ENCODE results near the gene CDC42EP3. TPM values are rescaled to one million over a fixed set of nuclear protein-coding genes. Genes with fewer than 3 reads are reported as not detected.
A peak's percentile ranks its signal among the peaks of the same experiment; 100 is the strongest.

CDC42EP3 gene
- total RNA-seq, 1 experiment from 2014 or later = 29.4 TPM

GRCh38 chr2:37622450-37623100 is 48.9 kb downstream of the CDC42EP3 start:
- no TSS peak for BruUV-seq (replicated peaks)
- Mint-ChIP-seq H3K4me3 (ENCODE audit: low read depth, unreplicated experiment) (no peak overlapping the region), H3K9me3 (ENCODE audit: low read depth, unreplicated experiment) (peaks cover 4% of the 10 kb centered on the region), H3K27me3 (ENCODE audit: unreplicated experiment) (no peaks in the 10 kb centered on the region), H3K36me3 (ENCODE audit: insufficient read depth, unreplicated experiment) (no peaks in the 10 kb centered on the region), H3K4me1 (ENCODE audit: low read depth, unreplicated experiment) (peaks cover 12% of the 10 kb centered on the region), H3K27ac (ENCODE audit: unreplicated experiment) (peak overlapping the region; percentile 16)
- no peak for TF ChIP-seq CTCF (IDR thresholded peaks at IDR 0.05; ENCODE audit: unreplicated experiment)
- intact Hi-C loops (cut with micrococcal nuclease; ENCODE audit: unreplicated experiment) = no loop called here
- no peak for DNase-seq
- CTCF ChIA-PET = interaction anchor here (0.8 kb wide), 1 partner anchor 12 kb away, joined by 3 read pairs; no protein-coding TSS in a partner anchor

- no peak for DNase-seq
- Mint-ChIP-seq H3K27ac (ENCODE audit: unreplicated experiment) (no peak overlapping the region), H3K27me3 (ENCODE audit: unreplicated experiment) (no peaks in the 10 kb centered on the region), H3K4me3 (ENCODE audit: low read depth, unreplicated experiment) (no peak overlapping the region), H3K9me3 (ENCODE audit: low read depth, unreplicated experiment) (peaks cover 4% of the 10 kb centered on the region), H3K4me1 (ENCODE audit: low read depth, unreplicated experiment) (peaks cover 16% of the 10 kb centered on the region), H3K36me3 (ENCODE audit: insufficient read depth, unreplicated experiment) (no peaks in the 10 kb centered on the region)
- intact Hi-C loops (cut with micrococcal nuclease; ENCODE audit: unreplicated experiment) = no loop called here
- TF ChIP-seq CTCF (IDR thresholded peaks at IDR 0.05; ENCODE audit: unreplicated experiment) = no peak
- CTCF ChIA-PET = interaction anchor here (0.5 kb wide), 2 partner anchors 23 to 750 kb away, joined by 4 to 5 read pairs; no protein-coding TSS in a partner anchor
- no TSS peak for BruUV-seq (replicated peaks)
Observed at GRCh38 chr2:37621199-37621598, 50.2 kb downstream of the CDC42EP3 start.

GRCh38 chr2:37619959-37620300 is 51.5 kb downstream of the CDC42EP3 start:
- no peak overlapping the region for H3K27ac Mint-ChIP-seq (ENCODE audit: unreplicated experiment)
- no peaks in the 10 kb centered on the region for H3K27me3 Mint-ChIP-seq (ENCODE audit: unreplicated experiment)
- peaks cover 20% of the 10 kb centered on the region for H3K4me1 Mint-ChIP-seq (ENCODE audit: low read depth, unreplicated experiment)
- peaks cover 4% of the 10 kb centered on the region for H3K9me3 Mint-ChIP-seq (ENCODE audit: low read depth, unreplicated experiment)
- BruUV-seq (replicated peaks) = no TSS peak
- CTCF ChIA-PET = no interaction called here
- no peak overlapping the region for H3K4me3 Mint-ChIP-seq (ENCODE audit: low read depth, unreplicated experiment)
- H3K36me3 Mint-ChIP-seq (ENCODE audit: insufficient read depth, unreplicated experiment) = no peaks in the 10 kb centered on the region
- no peak for TF ChIP-seq CTCF (IDR thresholded peaks at IDR 0.05; ENCODE audit: unreplicated experiment)
- DNase-seq = no peak
- intact Hi-C loops (cut with micrococcal nuclease; ENCODE audit: unreplicated experiment) = no loop called here

GRCh38 chr2:37619230-37619958 is 52.0 kb downstream of the CDC42EP3 start:
- CTCF ChIA-PET = no interaction called here
- Mint-ChIP-seq H3K9me3 (ENCODE audit: low read depth, unreplicated experiment) (peaks cover 4% of the 10 kb centered on the region), H3K4me3 (ENCODE audit: low read depth, unreplicated experiment) (no peak overlapping the region), H3K27me3 (ENCODE audit: unreplicated experiment) (no peaks in the 10 kb centered on the region), H3K27ac (ENCODE audit: unreplicated experiment) (no peak overlapping the region), H3K4me1 (ENCODE audit: low read depth, unreplicated experiment) (peaks cover 20% of the 10 kb centered on the region), H3K36me3 (ENCODE audit: insufficient read depth, unreplicated experiment) (no peaks in the 10 kb centered on the region)
- no peak for DNase-seq
- no peak for TF ChIP-seq CTCF (IDR thresholded peaks at IDR 0.05; ENCODE audit: unreplicated experiment)
- no TSS peak for BruUV-seq (replicated peaks)
- intact Hi-C loops (cut with micrococcal nuclease; ENCODE audit: unreplicated experiment) = no loop called here

All from Calu3 (cell line).